ENCODE measurements around the gene CDK6. TPM values are rescaled to one million over a fixed set of nuclear protein-coding genes. Genes with fewer than 3 reads are reported as not detected.
A peak's percentile ranks its signal among the peaks of the same experiment; 100 is the strongest.

Gene CDK6
- total RNA-seq, 1 donor from 2014 or later, result 7.3 TPM

DNA sequence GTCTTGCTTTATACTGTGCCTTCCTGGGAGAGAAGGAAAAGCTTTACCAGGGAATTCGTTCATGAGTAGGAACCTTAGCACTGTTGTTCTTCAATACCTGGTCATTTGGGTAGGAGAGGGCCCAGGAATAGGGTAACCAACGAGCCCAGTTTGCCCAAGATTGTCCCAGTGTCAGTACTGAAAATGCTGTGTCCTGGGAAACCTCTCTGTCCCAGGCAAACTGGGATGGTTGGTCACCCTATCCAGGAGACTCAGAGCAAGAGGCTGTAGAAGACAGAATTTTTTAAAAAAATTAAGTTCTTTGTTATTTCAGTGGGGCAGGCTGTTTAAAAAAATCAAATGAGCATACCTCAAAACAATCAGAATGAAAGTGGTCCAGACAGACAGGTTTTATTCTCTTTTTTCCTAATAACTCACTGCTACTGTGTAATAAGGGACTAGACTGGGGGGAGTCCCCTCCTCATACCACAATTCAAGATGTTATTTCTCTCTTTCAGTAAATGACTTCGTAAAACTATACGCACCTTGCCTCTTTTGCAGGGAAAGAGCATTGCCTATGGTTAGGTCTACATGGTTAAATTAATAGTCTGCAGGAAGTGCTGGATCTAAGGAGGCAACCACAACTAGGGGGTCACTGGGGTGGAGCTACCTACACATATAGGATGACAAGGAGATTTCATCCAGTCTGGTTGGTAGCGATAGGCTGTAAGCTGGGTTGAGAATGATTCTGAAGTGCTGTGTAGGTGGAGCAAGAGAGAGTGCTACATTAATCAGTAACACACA is 205.1 kb downstream of the CDK6 start:
- intact Hi-C loops (cut with DNase I), result loop anchor here (5.0 kb wide), 1 partner anchor 86 kb away; no protein-coding TSS in a partner anchor
- no peak overlapping the region for H3K4me3 ChIP-seq
- no peaks in the 10 kb centered on the region for H3K9me3 ChIP-seq
- peaks cover 0 to 38% of the 10 kb centered on the region in 2 donors for H3K4me1 ChIP-seq
- no peaks in the 10 kb centered on the region for H3K36me3 ChIP-seq
- no peak for TF ChIP-seq CTCF (IDR thresholded peaks at IDR 0.05)
- peak overlapping the region; percentile 56 to 76 for H3K27ac ChIP-seq
- H3K27me3 ChIP-seq, result no peaks in the 10 kb centered on the region
- no peak for DNase-seq (ENCODE audit: low spot score in 2 of 2)

DNA sequence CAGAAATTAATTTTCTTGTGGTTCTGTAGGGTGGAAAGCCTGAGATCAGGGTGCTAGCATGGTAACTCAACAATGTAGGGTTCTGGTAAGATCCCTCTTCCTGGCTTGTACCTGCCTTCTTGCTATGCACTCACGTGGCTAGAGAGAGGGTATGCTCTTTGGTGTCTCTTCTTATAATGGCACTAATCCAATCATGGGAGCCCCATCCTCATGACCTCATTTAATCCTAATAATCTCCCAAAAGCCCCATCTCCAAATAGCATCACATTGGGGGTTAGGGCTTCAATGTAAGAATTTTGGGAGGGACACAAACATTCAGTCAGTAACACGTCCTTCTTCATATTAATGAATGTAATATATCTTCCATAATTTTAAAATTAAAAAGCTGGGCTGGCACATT is 206.6 kb downstream of the CDK6 start:
- peaks cover 0 to 25% of the 10 kb centered on the region in 2 donors for H3K4me1 ChIP-seq
- DNase-seq (ENCODE audit: low spot score in 2 of 2), result no peak
- no peak overlapping the region for H3K27ac ChIP-seq
- intact Hi-C loops (cut with DNase I), result loop anchor here (5.0 kb wide), 1 partner anchor 88 kb away; no protein-coding TSS in a partner anchor
- H3K36me3 ChIP-seq, result no peaks in the 10 kb centered on the region
- H3K27me3 ChIP-seq, result no peaks in the 10 kb centered on the region
- H3K9me3 ChIP-seq, result no peaks in the 10 kb centered on the region
- H3K4me3 ChIP-seq, result no peak overlapping the region
- no peak for TF ChIP-seq CTCF (IDR thresholded peaks at IDR 0.05)

DNA sequence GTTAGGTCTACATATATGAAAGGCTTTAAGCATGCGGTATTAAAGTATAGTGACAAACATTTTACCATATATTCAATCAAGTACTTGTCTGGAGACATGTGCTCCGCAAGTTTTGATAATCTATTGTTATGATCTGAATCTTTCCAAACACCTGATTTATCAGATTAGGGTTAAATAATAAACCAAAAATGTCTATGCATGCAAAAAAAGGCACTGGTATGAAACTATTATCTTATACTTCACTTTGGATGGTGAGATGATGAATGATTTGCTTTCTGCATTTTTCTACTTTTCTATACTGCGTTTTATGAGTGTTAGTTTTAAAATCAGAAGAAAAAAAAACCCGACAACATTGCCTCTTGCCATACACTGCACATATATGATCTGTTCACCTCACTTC is 208.4 kb downstream of the CDK6 start:
- no peak for DNase-seq (ENCODE audit: low spot score in 2 of 2)
- intact Hi-C loops (cut with DNase I), result no loop called here
- Histone ChIP-seq H3K27ac (no peak overlapping the region), H3K4me1 (peaks cover 0 to 9% of the 10 kb centered on the region in 2 donors), H3K36me3 (no peaks in the 10 kb centered on the region), H3K27me3 (no peaks in the 10 kb centered on the region), H3K9me3 (peaks cover 0 to 5% of the 10 kb centered on the region in 2 donors), H3K4me3 (no peak overlapping the region)
- no peak for TF ChIP-seq CTCF (IDR thresholded peaks at IDR 0.05)

- H3K4me3 ChIP-seq, result no peak overlapping the region
- peaks cover 0 to under 1% of the 10 kb centered on the region in 2 donors for H3K4me1 ChIP-seq
- peaks cover 0 to 5% of the 10 kb centered on the region in 2 donors for H3K9me3 ChIP-seq
- H3K27ac ChIP-seq, result no peak overlapping the region
- TF ChIP-seq CTCF (IDR thresholded peaks at IDR 0.05), result no peak
- no peak for DNase-seq (ENCODE audit: low spot score in 2 of 2)
- intact Hi-C loops (cut with DNase I), result no loop called here
- no peaks in the 10 kb centered on the region for H3K27me3 ChIP-seq
- no peaks in the 10 kb centered on the region for H3K36me3 ChIP-seq
These were observed 210.0 kb downstream of the CDK6 start for GRCh38 chr7:92626281-92626809.

- H3K4me1 ChIP-seq, result peaks cover 0 to 7% of the 10 kb centered on the region in 2 donors
- H3K9me3 ChIP-seq, result peaks cover 0 to 5% of the 10 kb centered on the region in 2 donors
- no peak overlapping the region for H3K4me3 ChIP-seq
- H3K27me3 ChIP-seq, result no peaks in the 10 kb centered on the region
- DNase-seq (ENCODE audit: low spot score in 2 of 2), result no peak
- H3K36me3 ChIP-seq, result no peaks in the 10 kb centered on the region
- H3K27ac ChIP-seq, result no peak overlapping the region
- intact Hi-C loops (cut with DNase I), result no loop called here
- TF ChIP-seq CTCF (IDR thresholded peaks at IDR 0.05), result no peak
These were observed 210.8 kb downstream of the CDK6 start for GRCh38 chr7:92625617-92626016.

Measured in ascending aorta (tissue), 2 donors.